NCI-H526 (cell line): ENCODE results near the gene CERCAM.
"Not testable (repeated sequence)": the region's sequence is repeated elsewhere in the genome, so short reads cannot be mapped to it uniquely, and the experiment has no call there.

Experiments
- DNase-seq, 2 experiments: peaks; one replicate each; lab custom pipeline; 2025; lab: John Stamatoyannopoulos, UW

Gene CERCAM

GRCh38 chr9:128393145-128393775 is 27.4 kb upstream of the CERCAM start:
- DNase-seq: peak in 1 of 2 experiments; percentile 60

GRCh38 chr9:128393970-128394369 is 26.7 kb upstream of the CERCAM start:
- peak in 1 of 2 experiments; percentile 31 for DNase-seq

DNA sequence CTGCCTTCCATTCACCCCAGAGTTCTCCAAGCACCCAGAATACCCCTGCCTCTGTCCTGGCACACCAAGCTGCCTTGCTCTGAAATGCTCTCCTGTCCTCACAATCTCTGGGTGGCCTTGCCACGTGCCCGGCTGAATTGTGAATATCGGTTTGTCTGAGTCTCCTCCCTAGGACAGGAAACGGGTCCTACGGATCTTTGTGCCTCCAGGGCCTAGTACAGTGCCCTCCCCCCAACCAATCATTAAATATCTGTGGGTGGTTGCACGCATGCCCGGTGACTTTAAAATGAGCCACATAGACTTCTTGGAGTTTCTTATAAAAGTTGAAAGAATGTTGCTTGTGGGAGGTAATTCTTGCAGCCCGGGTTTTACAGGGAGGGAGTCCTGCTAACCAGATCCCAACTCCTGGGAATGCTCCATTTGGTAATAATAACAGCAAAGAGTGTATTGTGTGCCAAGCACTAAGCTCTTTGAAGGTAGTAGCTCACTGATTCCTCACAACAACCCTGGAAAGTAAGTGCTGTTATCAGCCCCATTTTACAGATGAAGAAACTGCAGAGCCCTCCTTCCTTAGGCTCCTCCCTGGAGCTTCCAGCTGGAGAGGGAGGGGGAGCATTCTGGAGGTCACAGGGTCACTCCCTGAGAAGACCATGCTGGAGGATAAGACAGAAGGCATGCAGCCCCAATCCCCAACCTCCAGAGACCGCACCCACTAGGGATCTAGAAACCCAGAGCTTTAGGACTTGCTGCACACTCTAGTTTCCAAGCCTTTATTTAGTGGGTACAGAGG is 26.1 kb upstream of the CERCAM start:
- DNase-seq: no peak

GRCh38 chr9:128396970-128397613 is 23.6 kb upstream of the CERCAM start:
- no peak for DNase-seq

GRCh38 chr9:128397831-128398230 is 22.8 kb upstream of the CERCAM start:
- no peak for DNase-seq

DNA sequence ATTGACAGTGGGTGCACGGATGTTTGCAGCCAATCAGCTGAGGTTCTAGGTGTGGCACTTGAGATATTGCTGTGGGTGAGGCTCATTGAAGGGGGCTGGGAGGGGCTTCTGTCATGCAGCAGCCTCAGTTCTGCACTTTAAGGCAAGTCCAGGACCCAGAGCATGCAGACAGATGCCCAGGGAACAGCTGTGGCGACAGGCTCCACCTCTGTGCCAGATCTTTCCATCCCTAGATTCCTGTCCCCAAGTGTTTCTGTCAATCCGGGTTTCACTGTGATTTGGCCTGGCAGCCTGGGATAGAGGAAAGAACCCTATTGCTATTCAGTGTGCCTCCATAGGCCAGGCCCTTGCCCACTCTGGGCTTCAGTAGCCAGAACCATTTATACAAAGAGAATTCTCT is 20.8 kb upstream of the CERCAM start:
- no peak for DNase-seq

GRCh38 chr9:128404560-128404959 is 16.1 kb upstream of the CERCAM start:
- no peak for DNase-seq

DNA sequence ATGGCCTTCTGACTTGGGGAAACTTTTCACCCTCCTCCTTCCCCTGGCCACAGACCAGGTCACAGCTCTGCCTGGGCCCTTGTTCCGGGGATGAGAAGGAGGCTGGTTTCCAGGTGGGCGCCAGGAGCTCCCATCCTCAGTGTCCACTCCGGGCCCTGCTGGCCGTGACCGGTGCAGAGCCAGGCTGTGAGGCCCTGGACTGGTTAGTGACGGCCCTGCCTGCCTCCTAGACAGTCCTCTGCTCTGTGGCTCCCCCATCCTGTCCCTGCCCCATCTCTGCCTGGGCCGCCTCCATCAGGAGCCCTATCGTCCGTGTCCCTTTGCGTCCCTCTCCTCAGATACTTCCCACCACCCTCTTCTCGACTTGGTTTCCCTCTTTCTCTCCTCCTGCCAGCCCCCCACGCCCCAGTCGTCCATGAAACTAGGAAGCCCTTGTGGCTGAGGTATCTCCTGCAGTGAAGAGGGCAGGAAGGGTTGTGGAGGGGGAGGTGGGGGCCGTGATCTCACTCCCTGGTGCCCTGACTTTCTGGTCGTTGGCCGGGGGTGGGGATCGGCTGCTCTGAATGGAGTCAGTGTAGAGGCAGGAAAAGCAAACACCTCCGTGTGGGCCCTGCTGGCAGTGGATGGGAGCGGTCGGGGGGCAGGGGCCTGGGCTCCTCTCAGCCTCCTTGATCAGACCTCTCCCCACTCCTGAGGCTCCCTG is 15.4 kb upstream of the CERCAM start:
- DNase-seq: no peak

- no peak for DNase-seq
Measured at GRCh38 chr9:128405780-128406171, 14.9 kb upstream of the CERCAM start.

GRCh38 chr9:128406848-128407391 is 13.7 kb upstream of the CERCAM start:
- DNase-seq: no peak

DNA sequence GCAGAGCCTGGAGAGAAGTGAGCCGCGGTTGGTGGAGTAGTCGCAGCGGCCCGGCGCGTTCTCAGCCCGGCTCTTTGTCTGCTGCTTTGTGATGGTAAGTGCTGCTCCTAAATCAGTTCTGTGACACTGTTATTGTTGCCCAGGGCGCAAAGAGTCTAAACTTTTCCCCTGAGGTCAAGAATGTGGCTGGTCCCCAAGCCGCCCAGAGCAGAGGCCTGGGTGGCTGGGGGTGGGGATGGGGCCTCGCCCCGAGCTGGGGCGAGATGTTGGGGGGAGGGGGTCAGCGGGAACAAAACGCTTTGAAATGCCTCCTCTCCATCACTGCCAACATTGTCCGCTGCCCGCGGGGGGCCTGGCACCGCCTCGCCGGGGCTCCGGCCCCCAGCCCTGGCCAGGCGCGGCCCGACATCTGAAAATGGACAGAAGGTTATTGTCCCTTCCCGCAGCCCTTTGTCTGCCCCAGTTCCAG is 11.7 kb upstream of the CERCAM start:
- no peak for DNase-seq

DNA sequence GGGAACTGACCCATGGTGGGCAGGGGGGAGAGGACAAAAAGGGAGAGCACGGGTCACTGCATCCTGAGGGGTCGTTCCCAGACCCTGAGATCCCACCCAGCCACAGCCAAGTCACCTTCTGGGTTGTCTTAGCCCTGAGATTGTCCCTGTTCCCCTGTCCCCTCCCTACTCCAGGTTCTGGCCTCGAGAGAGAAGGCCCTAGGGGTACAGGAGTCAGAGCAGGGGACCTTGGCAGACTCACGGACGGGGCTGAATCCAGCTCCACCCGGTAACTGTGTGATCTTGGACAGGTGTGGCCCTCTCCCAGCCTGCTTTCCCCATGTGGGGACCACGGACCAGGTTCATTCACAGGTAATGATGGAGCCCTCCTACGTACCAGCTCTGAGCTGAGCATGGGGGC is 11.2 kb upstream of the CERCAM start:
- no peak for DNase-seq

GRCh38 chr9:128409978-128410377 is 10.7 kb upstream of the CERCAM start:
- no peak for DNase-seq

- DNase-seq: no peak
Measured at GRCh38 chr9:128411364-128412119, 9.1 kb upstream of the CERCAM start.

GRCh38 chr9:128412120-128412790 is 8.4 kb upstream of the CERCAM start:
- peak; percentile 61 to 78 for DNase-seq

- DNase-seq: not testable (repeated sequence)
Measured at GRCh38 chr9:128413728-128414127, 6.9 kb upstream of the CERCAM start.

- DNase-seq: peak in 1 of 2 experiments; percentile 19
Measured at GRCh38 chr9:128414461-128414860, 6.2 kb upstream of the CERCAM start.

DNA sequence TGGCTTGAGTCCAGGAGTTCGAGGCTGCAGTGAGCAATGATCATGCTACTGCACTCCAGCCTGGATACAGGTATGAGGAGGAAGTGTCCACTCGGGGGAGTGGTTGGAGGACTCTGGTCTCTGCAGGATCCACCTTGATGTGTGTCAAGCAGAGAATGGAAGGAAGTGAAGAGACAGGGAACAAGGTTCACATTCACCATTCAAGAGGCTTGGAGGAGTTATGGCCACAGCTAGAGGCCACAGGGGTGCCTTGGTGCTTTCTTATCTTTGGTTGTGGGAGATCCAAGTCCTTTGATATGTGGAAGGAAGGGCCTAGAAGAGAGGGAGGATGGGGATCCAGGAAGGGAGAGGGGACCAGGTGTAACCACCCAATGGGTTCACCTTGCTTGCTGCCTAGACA is 5.4 kb upstream of the CERCAM start:
- no peak for DNase-seq

DNA sequence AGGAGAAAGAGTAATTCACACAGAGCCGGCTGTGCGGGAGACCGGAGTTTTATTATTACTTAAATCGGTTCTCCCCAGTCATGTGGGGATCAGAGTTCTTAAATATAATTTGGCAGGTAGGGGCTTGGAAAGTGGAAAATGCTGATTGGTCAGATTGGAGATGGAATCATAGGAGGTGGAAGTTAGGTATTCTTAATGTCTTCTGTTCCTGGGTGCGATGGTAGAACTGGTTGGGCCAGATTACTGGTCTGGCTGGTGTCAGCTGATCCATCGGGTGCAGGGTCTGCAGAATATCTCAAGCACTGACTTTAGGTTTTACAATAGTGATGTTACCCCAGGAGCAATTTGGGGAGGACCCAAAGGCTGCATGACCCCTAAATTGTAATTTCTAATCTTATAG is 4.6 kb upstream of the CERCAM start:
- DNase-seq: peak; percentile 49 to 69

DNA sequence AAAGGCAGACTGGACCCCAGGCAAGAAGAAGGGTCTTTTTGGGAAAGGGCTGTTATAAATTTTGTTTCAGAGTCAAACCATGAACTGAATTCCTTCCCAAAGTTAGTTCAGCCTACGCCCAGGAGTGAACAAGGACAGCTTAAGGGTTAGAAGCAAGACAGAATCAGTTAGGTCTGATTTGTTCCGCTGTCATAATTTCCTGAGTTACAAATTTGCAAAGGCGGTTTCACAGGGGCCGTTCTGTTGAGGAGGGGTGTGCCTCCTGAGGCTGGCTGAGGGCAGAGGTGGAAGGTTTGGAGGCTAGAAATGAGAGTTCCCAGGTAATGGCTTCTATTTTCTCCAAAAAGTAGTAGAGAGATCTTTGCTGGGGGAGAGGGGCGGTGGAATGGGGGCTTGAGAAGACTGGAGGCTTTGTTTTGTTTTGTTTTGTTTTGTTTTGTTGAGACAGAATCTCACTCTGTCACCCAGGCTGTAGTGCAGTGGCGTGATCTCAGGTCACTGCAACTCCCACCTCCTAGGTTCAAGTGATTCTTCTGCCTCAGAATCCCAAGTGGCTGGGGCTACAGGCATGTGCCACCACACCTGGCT is 4.1 kb upstream of the CERCAM start:
- peak in 1 of 2 experiments; percentile 27 for DNase-seq
